GM23248 (cell line): Measurements from ENCODE around the gene ILK. TPM values are rescaled to one million over a fixed set of nuclear protein-coding genes. Genes with fewer than 3 reads are reported as not detected.

ENCODE experiments used
- DNase-seq: peaks from one replicate; pipeline ENCODE4 v3.0.0-alpha.2; 2015
- H2AFZ ChIP-seq: fragments of 200-600 bp; sonication (generic); 2 replicates; pipeline ENCODE4 v1.6.1; 2016; ENCODE audit warnings: antibody characterized with exemption
- H3F3A ChIP-seq: fragments of 200-600 bp; sonication (generic); 2 replicates; pipeline ENCODE4 v1.6.1; 2016; ENCODE audit warnings: mild to moderate bottlenecking, antibody characterized with exemption, mixed run types; ENCODE audit not compliant: insufficient read depth
- H3K27ac ChIP-seq: fragments of 200-600 bp; sonication (generic); 2 replicates; pipeline ENCODE4 v1.5.1; 2016; ENCODE audit warnings: mild to moderate bottlenecking
- H3K27me3 ChIP-seq: fragments of 200-600 bp; sonication (generic); replicated peaks from 2 replicates; pipeline ENCODE4 v1.6.1; 2016; ENCODE audit warnings: mild to moderate bottlenecking; ENCODE audit not compliant: insufficient read depth
- H3K36me3 ChIP-seq: fragments of 200-600 bp; sonication (generic); 2 replicates; pipeline ENCODE4 v1.6.1; 2016; ENCODE audit warnings: low read depth, mild to moderate bottlenecking
- H3K4me1 ChIP-seq: fragments of 200-600 bp; sonication (generic); 2 replicates; pipeline ENCODE4 v1.6.1; 2016; ENCODE audit warnings: mild to moderate bottlenecking; ENCODE audit not compliant: insufficient read depth
- H3K4me2 ChIP-seq: fragments of 200-600 bp; sonication (generic); one replicate; pipeline ENCODE4 v1.6.1; 2016; ENCODE audit warnings: mild to moderate bottlenecking; ENCODE audit not compliant: unreplicated experiment
- H3K4me3 ChIP-seq: fragments of 200-600 bp; sonication (generic); 2 replicates; pipeline ENCODE4 v1.5.1; 2016; ENCODE audit warnings: mild to moderate bottlenecking
- H3K79me2 ChIP-seq: fragments of 200-600 bp; sonication (generic); 2 replicates; pipeline ENCODE4 v1.6.1; 2016; ENCODE audit warnings: mild to moderate bottlenecking; ENCODE audit not compliant: insufficient read depth
- H3K9ac ChIP-seq: fragments of 200-600 bp; sonication (generic); 2 replicates; pipeline ENCODE4 v1.6.1; 2016; ENCODE audit warnings: mild to moderate bottlenecking
- H3K9me2 ChIP-seq: fragments of 200-600 bp; sonication (generic); 2 replicates; pipeline ENCODE4 v1.6.1; 2016; ENCODE audit warnings: mixed run types, mild to moderate bottlenecking, moderate library complexity; ENCODE audit not compliant: insufficient read depth
- H3K9me3 ChIP-seq: fragments of 200-600 bp; sonication (generic); one replicate; pipeline ENCODE4 v1.6.1; 2017; ENCODE audit warnings: low read depth
- H4K20me1 ChIP-seq: fragments of 200-600 bp; sonication (generic); 2 replicates; pipeline ENCODE4 v1.6.0; 2016; ENCODE audit not compliant: insufficient read depth
- EZH2 ChIP-seq: fragments of 200-600 bp; sonication (generic); IDR thresholded peaks from 2 replicates; pipeline ENCODE4 v1.6.1; 2018; ENCODE audit warnings: antibody characterized with exemption, mild to moderate bottlenecking; ENCODE audit not compliant: insufficient read depth, poor library complexity, severe bottlenecking
- EZH2phosphoT487 ChIP-seq: fragments of 200-600 bp; sonication (generic); IDR thresholded peaks from 2 replicates; pipeline ENCODE4 v1.6.1; 2018; ENCODE audit warnings: antibody characterized with exemption, moderate library complexity, mild to moderate bottlenecking, low read depth; ENCODE audit not compliant: insufficient read depth
- WGBS, 2 experiments: methylation state at CpG; one replicate each; pipeline ENCODE4 v1.1.6; 2015 to 2017; ENCODE audit warnings: low lambda C conversion rate in 2 of 2, low coverage in 1 of 2; ENCODE audit errors: missing lambda C conversion rate in 2 of 2; 5-methylcytosine and 5-hydroxymethylcytosine counted together
- in situ Hi-C: fragments of 300-500 bp; cut with MboI; formaldehyde crosslinking; loops from 2 replicates; pipeline ENCODE4 v1.15.0; 2020
- polyA plus RNA-seq: library from polyadenylated mRNA; unstranded; fragments of >200 nt; fragmentation: Nextera tagmentation; extraction: Ambion mirVana; gene quantifications from 2 replicates; pipeline ENCODE4 v1.2.1, GENCODE V29; 2016
- total RNA-seq: library from RNA; depleted of rRNA; stranded (reverse); fragments of >200 nt; shearing (Covaris generic); gene quantifications from 2 replicates; pipeline ENCODE4 v1.2.3, GENCODE V29; 2014

The ILK gene
- total and polyA plus RNA-seq, 2 experiments from 2014 or later = 242 to 256 TPM

DNA sequence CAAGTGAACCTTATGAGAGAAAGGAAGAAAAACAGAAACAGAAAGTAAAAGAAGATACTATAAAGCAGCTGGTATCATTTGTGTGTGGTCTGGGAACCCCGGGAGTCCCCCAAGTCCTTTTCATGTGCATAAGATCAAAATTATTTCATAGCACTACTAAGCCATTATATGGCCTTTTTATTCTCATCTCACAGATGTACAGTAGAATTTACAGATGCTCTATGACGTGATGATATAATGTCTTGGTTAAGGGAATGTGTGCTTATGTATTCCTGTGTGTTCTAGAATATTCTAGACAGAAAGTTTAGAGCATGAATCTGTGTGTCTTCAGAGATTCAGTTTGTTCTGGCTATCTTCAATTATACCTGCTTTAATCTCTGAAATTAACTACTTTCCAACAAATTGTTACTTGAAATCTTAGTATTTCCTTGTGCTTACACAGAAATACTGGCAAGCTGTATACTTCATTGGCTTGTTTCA, 24.2 kb downstream of the ILK start:
- whole genome bisulfite sequencing, 2 experiments = 91 to 98% methylated on average over 2 of the region's 2 CpGs
- Histone ChIP-seq H3K4me1 (no peaks in the 10 kb centered on the region), H2AFZ (no peak overlapping the region), H3K27ac (no peak overlapping the region), H3K4me2 (no peak overlapping the region), H4K20me1 (no peaks in the 10 kb centered on the region), H3K79me2 (no peaks in the 10 kb centered on the region), H3K4me3 (no peak overlapping the region), H3F3A (no peaks in the 10 kb centered on the region), H3K27me3 (no peaks in the 10 kb centered on the region), H3K9ac (no peak overlapping the region), H3K9me3 (no peaks in the 10 kb centered on the region), H3K36me3 (no peaks in the 10 kb centered on the region), H3K9me2 (no peaks in the 10 kb centered on the region)
- no peak for DNase-seq
- in situ Hi-C loops = no loop called here
- TF ChIP-seq EZH2phosphoT487 (no peak), EZH2 (no peak)

DNA sequence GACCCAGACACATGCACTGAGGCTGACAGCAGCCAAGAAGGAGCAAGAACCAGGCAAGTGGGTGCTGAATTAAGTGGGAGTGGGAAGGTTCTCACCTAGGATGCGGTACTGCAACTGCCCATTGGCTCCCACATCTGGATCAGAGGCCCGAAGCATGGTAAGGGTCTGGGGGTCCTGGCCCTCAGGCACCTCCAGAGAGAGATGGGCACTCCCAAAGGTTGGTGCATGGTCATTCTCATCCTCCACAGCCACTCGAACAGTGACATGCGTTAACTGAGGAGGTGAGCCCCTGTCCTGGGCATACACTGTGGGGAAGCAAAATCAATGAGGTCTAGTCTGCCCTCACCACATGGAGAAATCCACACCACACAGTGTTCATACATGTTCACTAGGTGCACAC, 25.0 kb downstream of the ILK start:
- TF ChIP-seq EZH2phosphoT487 (no peak), EZH2 (no peak)
- Histone ChIP-seq H3K4me3 (no peak overlapping the region), H4K20me1 (no peaks in the 10 kb centered on the region), H3K36me3 (no peaks in the 10 kb centered on the region), H3K27me3 (no peaks in the 10 kb centered on the region), H3K9me2 (no peaks in the 10 kb centered on the region), H3K9ac (no peak overlapping the region), H2AFZ (no peak overlapping the region), H3K9me3 (no peaks in the 10 kb centered on the region), H3K27ac (no peak overlapping the region), H3F3A (no peaks in the 10 kb centered on the region), H3K4me1 (no peaks in the 10 kb centered on the region), H3K4me2 (no peak overlapping the region), H3K79me2 (no peaks in the 10 kb centered on the region)
- 100% methylated on average over 4 of the region's 4 CpGs for WGBS, 2 experiments
- DNase-seq = no peak
- in situ Hi-C loops = no loop called here

DNA sequence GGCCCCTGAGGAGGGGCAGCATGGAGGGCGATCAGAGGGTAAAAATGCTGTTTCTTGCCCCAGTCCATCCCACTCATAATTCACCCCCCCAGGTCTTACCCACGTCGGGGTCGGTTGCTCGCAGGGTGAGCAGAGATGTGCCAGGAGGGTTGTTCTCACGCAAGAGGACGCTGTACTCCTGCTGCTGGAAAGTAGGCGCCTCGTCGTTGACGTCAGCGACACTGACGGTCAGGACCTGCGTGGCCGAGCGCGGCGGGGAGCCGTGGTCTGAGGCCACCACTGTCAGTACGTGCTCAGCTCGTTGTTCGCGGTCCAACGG, 26.0 kb downstream of the ILK start:
- H3K36me3 ChIP-seq = no peaks in the 10 kb centered on the region
- in situ Hi-C loops = no loop called here
- H3K4me2 ChIP-seq = no peak overlapping the region

DNA sequence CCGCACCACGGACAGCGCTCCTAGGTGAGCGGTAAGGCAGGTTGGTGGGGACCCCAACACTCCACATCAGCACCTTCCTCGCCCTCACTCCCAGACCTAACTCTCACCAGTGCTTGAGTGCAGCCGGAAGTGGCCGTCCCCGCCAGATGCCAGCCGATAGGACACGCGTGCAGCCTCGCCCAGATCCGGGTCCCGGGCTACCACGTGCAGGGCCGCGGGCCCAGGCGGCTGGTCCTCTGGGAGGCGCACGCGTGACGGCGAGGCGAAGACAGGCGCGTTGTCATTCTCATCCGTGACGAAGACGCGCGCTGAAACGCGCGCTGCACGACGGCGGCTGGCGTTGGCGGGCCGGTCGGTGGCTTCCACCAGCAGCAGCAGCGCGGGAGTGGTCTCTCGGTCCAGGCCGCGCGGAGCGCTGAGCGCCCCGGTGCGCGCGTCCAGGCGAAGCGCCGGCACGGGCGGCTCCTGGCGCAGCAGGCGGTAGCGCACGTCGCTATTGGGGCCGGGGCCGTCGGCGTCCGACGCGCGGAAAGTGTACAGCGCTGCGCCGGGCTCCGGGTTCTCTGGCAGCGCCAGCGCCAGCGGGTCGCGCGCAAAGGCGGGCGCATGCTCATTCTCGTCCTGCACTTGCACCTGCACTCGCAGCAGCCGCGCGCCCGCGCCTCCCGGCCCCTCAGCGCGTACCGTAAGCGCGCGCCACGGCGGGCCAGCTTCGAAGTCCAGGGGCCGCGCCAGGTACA, 26.5 kb downstream of the ILK start:
- H3K4me1 ChIP-seq = 0 out of 2 replicates have a peak, but pooled peaks cover 1% of the 10 kb centered on the region
- 91 to 95% methylated on average over 55 to 102 of the region's 102 CpGs for WGBS, 2 experiments
- no peak for TF ChIP-seq EZH2phosphoT487

More for the DNA sequence above, 26.0 kb downstream of the ILK start:
- H3K4me3 ChIP-seq = no peak overlapping the region
- H4K20me1 ChIP-seq = no peaks in the 10 kb centered on the region
- no peaks in the 10 kb centered on the region for H3K4me1 ChIP-seq
- H3K27me3 ChIP-seq = no peaks in the 10 kb centered on the region
- no peak overlapping the region for H2AFZ ChIP-seq
- no peaks in the 10 kb centered on the region for H3K9me3 ChIP-seq
- WGBS, 2 experiments = 94% methylated on average over 24 of the region's 24 CpGs
- H3K79me2 ChIP-seq = no peaks in the 10 kb centered on the region
- no peaks in the 10 kb centered on the region for H3K9me2 ChIP-seq
- H3F3A ChIP-seq = 0 out of 2 replicates have a peak, but pooled peaks cover 1% of the 10 kb centered on the region
- H3K9ac ChIP-seq = no peak overlapping the region
- TF ChIP-seq EZH2phosphoT487 = no peak
- no peak for TF ChIP-seq EZH2
- DNase-seq = no peak
- no peak overlapping the region for H3K27ac ChIP-seq

More for the DNA sequence above, 26.5 kb downstream of the ILK start:
- in situ Hi-C loops = no loop called here
- Histone ChIP-seq H3K79me2 (no peaks in the 10 kb centered on the region), H3K4me2 (no peak overlapping the region), H2AFZ (no peak overlapping the region), H4K20me1 (no peaks in the 10 kb centered on the region), H3K36me3 (no peaks in the 10 kb centered on the region), H3K4me3 (no peak overlapping the region), H3K9me3 (no peaks in the 10 kb centered on the region), H3K9ac (no peak overlapping the region), H3K27ac (no peak overlapping the region), H3K27me3 (no peaks in the 10 kb centered on the region), H3F3A (peaks cover 6% of the 10 kb centered on the region), H3K9me2 (no peaks in the 10 kb centered on the region)
- no peak for DNase-seq
